HG03460 (cell line): ENCODE measurements around the gene CEACAM18.

Source experiments
- ATAC-seq: cut with Tn5 transposase; IDR thresholded peaks from one replicate; pipeline ENCODE4 v1.9.1; 2021; ENCODE audit not compliant: unreplicated experiment

CEACAM18 gene

DNA sequence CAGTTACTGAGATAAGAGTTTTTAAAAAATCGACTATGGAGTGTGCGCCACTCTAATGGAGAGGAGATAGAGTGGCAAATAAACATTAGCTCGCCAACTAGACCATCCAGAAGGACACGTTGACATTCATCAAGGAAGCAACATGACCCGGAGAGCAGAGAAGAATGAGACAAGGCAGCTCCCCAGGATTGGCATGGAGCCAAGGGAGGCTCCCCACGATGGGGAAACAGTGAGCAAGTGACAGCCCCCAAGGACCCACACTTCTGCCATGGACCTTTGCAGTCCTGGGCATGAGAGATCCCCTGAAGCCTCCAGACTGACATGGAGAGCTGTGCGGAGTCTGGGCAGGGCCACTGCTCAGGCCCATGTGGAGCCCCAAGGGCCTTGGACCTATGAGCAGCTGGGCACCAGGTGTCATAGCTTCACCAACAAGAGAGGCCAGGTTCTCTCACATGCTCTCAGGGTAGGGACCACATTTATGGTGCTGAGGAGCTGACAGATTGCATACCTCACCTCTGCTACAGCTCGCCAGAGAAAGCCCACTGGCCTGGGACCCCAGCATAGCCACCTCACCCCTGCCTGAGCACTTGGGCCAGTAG lies 46.4 kb downstream of the CEACAM18 start:
- no peak for ATAC-seq

DNA sequence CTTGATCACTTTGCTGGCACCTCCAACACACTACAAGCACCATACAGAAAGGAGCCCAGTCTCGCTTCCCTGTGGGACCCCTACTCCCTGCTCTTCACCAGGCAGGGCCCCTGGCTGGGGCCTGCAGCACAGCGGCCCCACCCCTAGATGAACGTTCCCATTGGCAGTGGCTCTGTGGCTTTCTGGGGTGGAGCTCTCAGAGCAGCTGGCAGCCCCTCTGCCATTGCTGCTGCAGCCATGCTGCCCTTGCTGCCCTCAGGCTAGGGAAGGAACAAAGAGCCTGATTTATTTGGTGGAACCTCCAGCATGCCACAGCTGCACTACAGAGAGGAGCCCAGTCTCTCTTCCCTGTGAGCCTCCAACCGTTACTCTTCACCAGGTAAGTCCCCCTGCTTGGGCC lies 47.3 kb downstream of the CEACAM18 start:
- ATAC-seq: no peak

DNA sequence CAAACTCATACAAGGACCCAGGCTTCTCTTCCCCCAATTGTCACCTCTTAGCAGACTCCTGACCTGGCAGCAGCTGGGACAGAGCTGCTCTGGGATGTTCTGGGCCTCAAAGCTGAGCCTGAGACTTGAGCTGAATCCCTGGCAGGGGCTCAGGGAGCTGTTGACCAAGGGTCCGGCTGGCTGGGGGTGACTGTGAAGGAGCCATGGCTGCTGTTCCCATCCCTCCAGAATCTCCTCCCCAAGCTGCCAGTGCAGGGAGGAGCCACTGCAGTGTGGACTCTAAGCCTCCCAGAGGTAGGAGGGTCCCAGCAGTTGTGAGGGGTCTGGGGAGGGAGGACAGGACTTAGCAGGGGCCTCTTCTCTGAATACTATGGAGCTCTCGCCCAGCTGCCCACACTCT lies 51.0 kb downstream of the CEACAM18 start:
- no peak for ATAC-seq

DNA sequence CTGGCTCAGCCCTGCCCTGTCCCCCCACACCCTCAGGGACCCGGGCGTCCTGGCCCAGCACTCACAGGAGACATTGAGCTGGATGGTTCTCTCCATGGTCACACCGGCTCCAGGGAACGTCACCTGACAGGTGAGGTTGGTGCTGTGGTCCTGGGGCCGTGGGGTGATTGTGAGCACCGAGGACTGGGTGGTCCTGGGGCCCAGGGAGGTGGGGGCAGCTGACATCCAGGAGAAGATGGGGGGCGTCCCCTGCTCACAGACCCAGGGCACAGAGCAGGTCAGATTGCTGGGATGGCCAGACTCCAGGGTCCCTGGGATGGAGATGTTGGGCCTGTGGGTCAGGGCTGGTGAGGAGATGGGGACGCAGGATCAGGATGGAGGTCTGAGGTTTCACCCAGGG lies 52.3 kb downstream of the CEACAM18 start:
- ATAC-seq: no peak

DNA sequence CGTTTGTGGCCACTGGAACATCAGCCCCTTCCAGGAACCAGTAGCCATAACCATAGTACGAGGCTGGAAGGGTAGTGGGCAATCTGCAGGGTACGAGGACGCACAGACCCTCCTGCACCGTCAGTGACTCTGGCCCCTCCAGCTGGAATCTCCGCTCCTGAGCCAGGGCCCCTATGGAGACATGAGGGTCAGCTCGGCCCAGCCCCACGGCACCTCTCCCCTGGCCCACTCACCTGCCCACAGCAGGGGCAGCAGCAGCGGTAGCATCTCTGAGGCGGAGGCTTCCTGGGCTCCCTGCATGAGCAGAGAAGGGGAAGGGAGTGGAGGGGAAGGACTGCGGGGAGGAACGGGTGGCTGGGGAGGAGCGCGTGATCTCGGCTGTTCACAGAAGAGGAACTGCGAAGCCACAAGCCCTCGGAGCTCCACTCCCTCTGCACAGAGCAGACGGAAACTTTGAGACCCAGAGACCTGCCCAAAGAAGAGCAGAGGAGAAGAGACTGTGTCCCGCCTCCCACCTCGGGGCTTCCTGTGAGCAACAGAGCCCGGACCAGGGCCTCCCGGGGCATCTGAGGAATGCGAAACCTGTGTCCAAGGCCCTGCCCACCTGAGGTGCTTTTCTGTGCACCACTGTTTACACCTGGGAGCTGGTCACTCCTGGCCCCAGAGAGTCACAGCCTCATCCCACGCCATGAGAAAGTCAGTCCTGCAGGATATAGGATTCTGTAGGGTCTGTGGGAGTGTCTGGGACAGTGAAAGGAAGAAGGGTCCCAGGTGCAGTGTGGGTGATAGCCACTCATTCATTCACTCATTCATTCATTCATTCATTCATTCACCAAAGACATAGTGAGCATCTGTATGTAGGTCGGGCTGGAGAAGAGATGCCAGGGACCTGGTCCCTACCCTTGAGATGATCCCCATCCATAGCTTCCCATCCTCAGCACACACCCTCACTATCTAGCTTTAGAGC lies 53.3 kb downstream of the CEACAM18 start, which contains the start of gene SIGLEC6:
TSS of gene SIGLEC6 (minus strand) at position 322 of the 967 bp plus-strand sequence. CDS start at position 300, 22 bp downstream.
- no peak for ATAC-seq

DNA sequence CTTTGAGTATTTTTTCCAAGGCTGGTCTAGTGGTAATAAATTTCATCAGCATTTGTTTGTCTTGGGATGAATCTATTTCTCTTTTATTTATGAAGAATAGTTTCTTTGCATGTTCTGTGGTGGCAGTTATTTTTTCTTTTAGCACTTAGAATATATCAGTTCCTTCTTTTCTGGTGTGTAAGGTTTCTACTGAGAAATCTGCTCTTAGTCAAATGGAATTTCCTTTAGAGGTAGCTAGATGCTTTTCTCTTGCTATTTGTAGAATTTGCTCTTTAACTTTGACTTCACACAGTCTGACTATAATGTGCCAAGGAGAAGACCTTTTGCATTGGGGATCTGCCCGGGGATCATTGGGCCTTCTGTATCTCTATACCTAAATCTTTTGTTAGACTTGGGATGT lies 57.2 kb downstream of the CEACAM18 start:
- no peak for ATAC-seq

DNA sequence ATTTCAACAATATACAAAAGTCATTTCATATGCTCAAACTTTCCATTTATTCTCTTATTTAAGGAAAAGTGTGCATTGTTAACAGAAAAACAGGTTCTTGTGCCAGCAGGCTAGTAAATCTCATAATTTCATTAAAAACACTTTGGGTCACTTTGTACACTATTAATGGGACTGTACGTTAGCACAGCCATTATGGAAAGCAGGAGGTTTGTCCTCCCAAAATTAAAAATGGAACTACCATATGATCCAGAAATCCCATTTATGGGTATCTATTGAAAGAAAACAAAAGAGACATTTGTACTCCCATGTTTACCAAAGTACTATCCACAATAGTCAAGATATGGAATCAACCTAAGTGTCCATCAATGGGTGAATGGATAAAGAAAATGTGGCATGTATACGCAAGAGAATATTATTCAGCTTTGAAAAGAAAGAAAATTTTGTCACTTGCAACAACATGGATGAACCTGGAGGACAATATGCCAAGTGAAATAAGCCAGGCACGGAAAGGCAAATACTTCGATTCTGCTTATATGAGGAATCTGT lies 61.6 kb downstream of the CEACAM18 start:
- no peak for ATAC-seq
